Tibial artery (tissue), 4 donors: Measurements from ENCODE around the gene SLC31A1.
"Not testable (repeated sequence)": the region's sequence is repeated elsewhere in the genome, so short reads cannot be mapped to it uniquely, and the experiment has no call there.

ENCODE experiments used
- DNase-seq, 2 donors: peaks; one replicate each; pipeline ENCODE4 v3.0.0-alpha.2; 2019
- H3K27ac ChIP-seq, 2 donors: fragments of 200-600 bp; sonication (generic) in 1 of 2; 1 replicate in 1 of 2; 2 replicates in 1 of 2; pipeline ENCODE4 v1.5.1; 2018 to 2019; ENCODE audit warnings: mild to moderate bottlenecking in 1 of 2
- H3K27me3 ChIP-seq, 2 donors: fragments of 200-600 bp; sonication (generic) in 1 of 2; one replicate each; pipeline versions ENCODE4 v1.5.1 to v1.6.0; 2016 to 2019
- H3K36me3 ChIP-seq, 3 donors: fragments of 200-600 bp; sonication (generic) in 2 of 3; one replicate each; pipeline ENCODE4 v1.5.1; 2016 to 2019; ENCODE audit warnings: mild to moderate bottlenecking in 2 of 3
- H3K4me1 ChIP-seq, 4 donors: fragments of 200-600 bp; sonication (generic) in 2 of 4; 1 replicate in 3 of 4; 2 replicates in 1 of 4; pipeline ENCODE4 v1.5.1; 2016 to 2019
- H3K4me3 ChIP-seq, 2 donors: fragments of 200-600 bp; sonication (generic) in 1 of 2; 1 replicate in 1 of 2; 2 replicates in 1 of 2; pipeline ENCODE4 v1.5.1; 2018 to 2019; ENCODE audit warnings: mild to moderate bottlenecking in 2 of 2
- H3K9me3 ChIP-seq, 3 donors: fragments of 200-600 bp; sonication (generic) in 1 of 3; one replicate each; pipeline ENCODE4 v1.5.1; 2016 to 2019
- intact Hi-C: fragments of 100-400 bp; cut with DNase I; formaldehyde crosslinking; loops from one replicate; pipeline ENCODE4 v1.15.0; 2023; ENCODE audit warnings: low total_unique reads
- TF ChIP-seq, protein P1 (sequence below), 2 experiments: fragments of 200-600 bp in 1 of 2; fragments of 450-650 bp in 1 of 2; IDR thresholded peaks; one replicate each; pipeline ENCODE4 v1.5.1; 2017 to 2019; ENCODE audit warnings: antibody characterized with exemption in 2 of 2, mild to moderate bottlenecking in 1 of 2, moderate library complexity in 1 of 2

Gene SLC31A1

DNA sequence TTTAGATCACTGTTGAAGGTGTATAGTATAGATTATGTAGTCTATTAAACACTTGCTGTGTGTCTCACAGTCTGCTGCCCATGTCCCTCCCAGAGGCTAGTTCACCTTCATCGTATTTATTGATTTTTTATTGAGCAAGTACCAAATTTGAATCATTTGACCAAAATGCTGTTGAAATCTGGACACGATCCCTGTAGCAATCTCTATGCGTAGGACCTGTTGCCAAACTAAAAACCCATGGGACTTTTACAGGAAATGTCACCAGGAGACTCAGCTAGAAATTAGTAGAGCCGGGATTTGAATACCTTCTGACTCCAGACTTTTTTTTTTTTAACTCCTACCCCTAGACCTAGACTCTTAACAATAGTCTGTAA lies 17.5 kb downstream of the SLC31A1 start:
- intact Hi-C loops: no loop called here
- H3K36me3 ChIP-seq: no peaks in the 10 kb centered on the region

DNA sequence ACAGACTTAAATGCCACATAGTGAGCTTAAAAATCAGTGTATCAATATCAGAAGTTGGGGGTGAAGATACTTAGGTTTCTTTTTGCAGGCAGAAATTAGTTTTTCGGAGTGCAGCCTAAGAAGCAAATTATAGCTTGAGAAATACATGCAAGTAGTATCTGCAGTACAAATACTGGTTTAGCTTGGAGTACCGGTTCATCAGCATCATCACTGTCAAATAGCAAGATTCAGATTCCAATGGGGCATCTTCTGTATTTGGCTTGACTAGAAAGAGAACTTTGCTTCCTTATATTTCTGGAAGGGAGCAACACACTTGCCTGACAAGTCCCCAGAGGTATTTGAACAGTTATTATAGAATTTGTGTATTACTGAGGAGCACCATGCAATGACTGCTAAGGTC lies 19.8 kb downstream of the SLC31A1 start:
- Histone ChIP-seq H3K36me3 (no peaks in the 10 kb centered on the region), H3K27ac (no peak overlapping the region), H3K9me3 (no peaks in the 10 kb centered on the region), H3K4me1 (peaks cover 0 to 14% (median 8%) of the 10 kb centered on the region in 4 donors), H3K27me3 (no peaks in the 10 kb centered on the region), H3K4me3 (no peak overlapping the region)
- intact Hi-C loops: no loop called here
- DNase-seq: no peak
- TF ChIP-seq, protein P1, sequence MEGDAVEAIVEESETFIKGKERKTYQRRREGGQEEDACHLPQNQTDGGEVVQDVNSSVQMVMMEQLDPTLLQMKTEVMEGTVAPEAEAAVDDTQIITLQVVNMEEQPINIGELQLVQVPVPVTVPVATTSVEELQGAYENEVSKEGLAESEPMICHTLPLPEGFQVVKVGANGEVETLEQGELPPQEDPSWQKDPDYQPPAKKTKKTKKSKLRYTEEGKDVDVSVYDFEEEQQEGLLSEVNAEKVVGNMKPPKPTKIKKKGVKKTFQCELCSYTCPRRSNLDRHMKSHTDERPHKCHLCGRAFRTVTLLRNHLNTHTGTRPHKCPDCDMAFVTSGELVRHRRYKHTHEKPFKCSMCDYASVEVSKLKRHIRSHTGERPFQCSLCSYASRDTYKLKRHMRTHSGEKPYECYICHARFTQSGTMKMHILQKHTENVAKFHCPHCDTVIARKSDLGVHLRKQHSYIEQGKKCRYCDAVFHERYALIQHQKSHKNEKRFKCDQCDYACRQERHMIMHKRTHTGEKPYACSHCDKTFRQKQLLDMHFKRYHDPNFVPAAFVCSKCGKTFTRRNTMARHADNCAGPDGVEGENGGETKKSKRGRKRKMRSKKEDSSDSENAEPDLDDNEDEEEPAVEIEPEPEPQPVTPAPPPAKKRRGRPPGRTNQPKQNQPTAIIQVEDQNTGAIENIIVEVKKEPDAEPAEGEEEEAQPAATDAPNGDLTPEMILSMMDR (IDR thresholded peaks at IDR 0.05): no peak

More for the DNA sequence above, 17.5 kb downstream of the SLC31A1 start:
- H3K4me3 ChIP-seq: no peak overlapping the region
- H3K27me3 ChIP-seq: no peaks in the 10 kb centered on the region
- DNase-seq: no peak
- no peak overlapping the region for H3K27ac ChIP-seq
- H3K4me1 ChIP-seq: peaks cover 0 to 18% (median 11%) of the 10 kb centered on the region in 4 donors
- TF ChIP-seq, protein P1 (IDR thresholded peaks at IDR 0.05): no peak
- no peaks in the 10 kb centered on the region for H3K9me3 ChIP-seq

DNA sequence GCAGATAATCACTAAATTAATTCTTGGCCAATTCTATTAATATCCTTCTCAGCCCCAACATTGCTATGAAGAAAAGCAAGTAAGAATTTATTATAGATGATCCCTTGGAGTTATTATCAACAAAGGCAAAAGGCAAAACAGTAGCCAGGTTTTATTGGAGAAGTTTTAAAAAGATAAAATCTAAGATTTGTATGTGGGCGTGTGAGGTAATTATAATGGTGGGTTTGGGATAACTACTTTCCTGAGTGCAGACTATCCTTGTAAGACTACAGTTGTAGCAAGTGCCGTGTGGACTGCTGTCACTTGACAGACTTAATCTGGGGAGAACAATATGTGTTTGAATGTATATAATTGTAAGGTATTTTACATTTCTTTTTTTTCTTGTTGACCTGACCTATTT lies 23.2 kb downstream of the SLC31A1 start:
- Histone ChIP-seq H3K27ac (no peak overlapping the region), H3K4me1 (no peaks in the 10 kb centered on the region), H3K27me3 (no peaks in the 10 kb centered on the region), H3K4me3 (no peak overlapping the region), H3K9me3 (no peaks in the 10 kb centered on the region), H3K36me3 (no peaks in the 10 kb centered on the region)
- intact Hi-C loops: no loop called here
- TF ChIP-seq, protein P1 (IDR thresholded peaks at IDR 0.05): no peak
- no peak for DNase-seq

DNA sequence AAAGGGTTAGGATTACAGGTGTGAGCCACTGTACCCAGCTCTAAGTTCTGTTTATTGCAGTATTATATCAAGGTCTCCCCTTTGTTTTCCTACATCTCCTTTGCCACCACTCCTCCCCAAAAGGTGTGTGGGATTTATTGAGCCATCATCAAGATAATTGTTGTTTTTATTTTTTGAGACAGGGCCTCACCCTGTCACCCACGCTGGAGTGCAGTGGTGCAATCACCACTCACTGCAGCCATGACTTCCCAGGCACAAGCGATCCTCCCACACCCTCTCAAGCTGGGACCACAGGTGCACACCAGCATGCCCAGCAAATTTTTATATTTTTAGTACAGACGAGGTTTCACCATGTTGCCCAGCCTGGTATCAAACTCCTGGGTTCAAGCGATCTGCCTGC lies 24.6 kb downstream of the SLC31A1 start:
- no peak overlapping the region for H3K27ac ChIP-seq
- no peaks in the 10 kb centered on the region for H3K9me3 ChIP-seq
- TF ChIP-seq, protein P1 (IDR thresholded peaks at IDR 0.05): no peak
- intact Hi-C loops: no loop called here
- no peak for DNase-seq
- peaks cover 0 to 3% (median 0%) of the 10 kb centered on the region in 3 donors for H3K36me3 ChIP-seq
- no peaks in the 10 kb centered on the region for H3K27me3 ChIP-seq
- no peak overlapping the region for H3K4me3 ChIP-seq
- no peaks in the 10 kb centered on the region for H3K4me1 ChIP-seq

DNA sequence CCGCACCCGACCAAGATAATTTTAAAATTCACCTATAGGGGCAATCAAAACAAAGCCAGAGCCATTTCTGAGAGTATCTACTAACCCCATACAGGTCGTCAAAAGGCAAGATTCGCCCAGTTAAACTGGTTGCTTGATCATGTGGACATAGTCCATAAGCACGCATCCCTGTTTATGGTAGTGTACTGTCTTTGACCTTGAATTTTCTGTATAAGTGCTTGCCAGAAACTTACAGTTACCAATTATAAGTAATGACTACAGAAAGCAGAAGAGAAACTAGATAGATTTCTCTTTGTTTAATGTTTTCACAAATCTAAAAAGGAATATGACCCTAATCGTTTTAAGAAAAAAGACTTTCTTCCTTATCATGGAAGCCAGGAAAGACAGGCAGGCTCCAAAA lies 25.6 kb downstream of the SLC31A1 start:
- intact Hi-C loops: no loop called here
- H3K27me3 ChIP-seq: no peaks in the 10 kb centered on the region
- peaks cover 0 to 3% (median 0%) of the 10 kb centered on the region in 3 donors for H3K36me3 ChIP-seq
- H3K4me1 ChIP-seq: no peaks in the 10 kb centered on the region
- H3K4me3 ChIP-seq: no peak overlapping the region
- DNase-seq: no peak
- TF ChIP-seq, protein P1 (IDR thresholded peaks at IDR 0.05): no peak
- H3K9me3 ChIP-seq: no peaks in the 10 kb centered on the region
- H3K27ac ChIP-seq: no peak overlapping the region

DNA sequence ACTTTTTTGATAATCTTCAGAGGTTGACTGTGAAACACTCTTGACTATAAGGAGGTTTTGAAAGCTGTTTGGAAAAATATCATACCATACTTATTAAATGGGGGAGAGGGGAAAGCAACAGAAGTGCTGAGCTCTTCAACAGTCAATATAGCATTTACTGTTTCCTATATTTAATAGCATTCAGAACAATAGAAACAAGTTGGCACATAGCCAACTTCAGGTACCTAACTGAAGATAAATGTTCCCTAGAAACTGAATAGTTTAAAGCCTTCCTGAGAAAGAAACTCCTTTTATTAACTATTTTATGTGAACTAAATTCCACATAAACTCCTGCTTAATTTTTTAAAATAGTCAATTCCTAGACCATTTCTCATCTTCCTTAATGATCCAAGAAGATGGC lies 26.3 kb downstream of the SLC31A1 start:
- H3K27ac ChIP-seq: no peak overlapping the region
- no peak overlapping the region for H3K4me3 ChIP-seq
- intact Hi-C loops: no loop called here
- no peaks in the 10 kb centered on the region for H3K4me1 ChIP-seq
- TF ChIP-seq, protein P1 (IDR thresholded peaks at IDR 0.05): no peak
- H3K9me3 ChIP-seq: no peaks in the 10 kb centered on the region
- no peak for DNase-seq
- H3K36me3 ChIP-seq: peaks cover 0 to 3% (median 0%) of the 10 kb centered on the region in 3 donors
- H3K27me3 ChIP-seq: no peaks in the 10 kb centered on the region

DNA sequence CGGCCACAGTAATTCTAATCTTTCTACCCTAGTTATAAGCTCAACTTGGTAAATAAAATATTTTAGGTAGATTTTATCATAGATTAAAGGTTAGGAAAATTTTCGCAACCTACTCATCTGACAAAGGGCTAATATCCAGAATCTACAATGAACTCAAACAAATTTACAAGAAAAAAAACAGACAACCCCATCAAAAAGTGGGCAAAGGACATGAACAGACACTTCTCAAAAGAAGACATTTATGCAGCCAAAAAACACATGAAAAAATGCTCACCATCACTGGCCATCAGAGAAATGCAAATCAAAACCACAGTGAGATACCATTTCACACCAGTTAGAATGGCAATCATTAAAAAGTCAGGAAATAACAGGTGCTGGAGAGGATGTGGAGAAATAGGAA lies 28.3 kb downstream of the SLC31A1 start:
- intact Hi-C loops, H3K4me3 ChIP-seq, H3K4me1 ChIP-seq, H3K27ac ChIP-seq, H3K27me3 ChIP-seq, H3K36me3 ChIP-seq, DNase-seq, H3K9me3 ChIP-seq: not testable (repeated sequence)
